Measurements from ENCODE around the gene YPEL2. TPM values are rescaled to one million over a fixed set of nuclear protein-coding genes. Genes with fewer than 3 reads are reported as not detected.
"Not testable (repeated sequence)": the region's sequence is repeated elsewhere in the genome, so short reads cannot be mapped to it uniquely, and the experiment has no call there.

Gene YPEL2
- total RNA-seq, 1 experiment from 2014 or later: 1.1 TPM

DNA sequence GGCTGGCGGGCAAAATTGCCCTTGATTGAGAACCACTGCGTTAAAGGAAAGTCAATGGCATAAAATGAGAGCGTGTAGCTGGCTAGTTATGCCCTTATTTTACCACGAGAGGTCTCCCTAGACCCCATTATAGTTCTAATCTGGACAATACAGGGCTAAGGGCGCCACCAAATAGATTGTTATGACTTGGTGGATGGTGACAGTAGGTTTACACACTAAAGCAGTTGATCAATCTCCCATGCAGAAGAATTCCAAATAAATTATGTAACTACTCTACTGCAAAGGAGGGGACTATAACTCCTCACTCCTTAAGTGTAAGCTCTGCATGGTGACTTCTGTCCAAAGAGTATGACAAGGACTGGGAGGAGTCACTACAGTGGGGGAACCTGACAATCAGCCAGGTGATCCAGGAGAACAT, 20.4 kb upstream of the YPEL2 start:
- no peaks in the 10 kb centered on the region for H3K36me3 ChIP-seq (ENCODE audit: control insufficient read depth, insufficient read depth, low read length)
- POLR2A ChIA-PET: interaction anchor here (0.6 kb wide), 1 partner anchor 26 kb away, joined by 5 read pairs; no protein-coding TSS in a partner anchor

DNA sequence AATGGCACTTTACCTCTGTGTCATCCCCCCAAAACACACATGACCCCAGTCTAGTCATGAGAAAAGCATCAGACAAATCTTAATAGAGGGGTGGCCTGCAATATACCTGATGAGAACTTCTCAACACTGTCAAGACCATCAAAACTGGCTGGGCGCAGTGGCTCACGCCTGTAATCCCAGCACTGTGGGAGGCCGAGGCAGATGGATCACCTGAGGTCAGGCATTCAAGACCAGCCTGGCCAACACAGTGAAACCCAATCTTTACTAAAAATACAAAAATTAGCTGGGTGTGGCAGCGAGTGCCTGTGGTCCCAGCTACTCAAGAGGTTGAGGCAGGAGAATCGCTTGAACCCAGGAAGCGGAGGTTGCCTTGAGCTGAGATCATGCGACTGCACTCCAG, 19.9 kb upstream of the YPEL2 start:
- H3K36me3 ChIP-seq (ENCODE audit: control insufficient read depth, insufficient read depth, low read length); DNase-seq (ENCODE audit: low read depth, low spot score); H3K27ac ChIP-seq (ENCODE audit: low read length); POLR2A ChIA-PET; H3K9me3 ChIP-seq (ENCODE audit: control insufficient read depth, insufficient read depth, low read depth, low read length); H3K27me3 ChIP-seq (ENCODE audit: control insufficient read depth, insufficient read depth, low read length); H3K4me3 ChIP-seq (ENCODE audit: low read depth in 2 of 2, low read length in 2 of 2); H3K4me1 ChIP-seq (ENCODE audit: control insufficient read depth, insufficient read depth, low read length); in situ Hi-C loops (cut with HindIII; ENCODE audit: low pct_unique_long_range_greater_than_20kb, low sequenced_read_pairs); ATAC-seq; BruUV-seq (replicated peaks): not testable (repeated sequence)
- CTCF ChIA-PET: interaction anchor here (0.7 kb wide), 1 partner anchor 90 kb away, joined by 7 read pairs; no protein-coding TSS in a partner anchor
- intact Hi-C loops (cut with micrococcal nuclease; ENCODE audit: unreplicated experiment): loop anchor here (2.0 kb wide), 1 partner anchor 129 kb away; no protein-coding TSS in a partner anchor

More for the DNA sequence above, 20.4 kb upstream of the YPEL2 start:
- ATAC-seq (peak; percentile 97), DNase-seq (ENCODE audit: low read depth, low spot score) (peak; percentile 41)
- Histone ChIP-seq H3K27ac (ENCODE audit: low read length) (no peak overlapping the region), H3K27me3 (ENCODE audit: control insufficient read depth, insufficient read depth, low read length) (no peaks in the 10 kb centered on the region), H3K4me3 (ENCODE audit: low read depth in 2 of 2, low read length in 2 of 2) (no peak overlapping the region), H3K4me1 (ENCODE audit: control insufficient read depth, insufficient read depth, low read length) (no peaks in the 10 kb centered on the region), H3K9me3 (ENCODE audit: control insufficient read depth, insufficient read depth, low read depth, low read length) (no peaks in the 10 kb centered on the region)
- in situ Hi-C loops (cut with HindIII; ENCODE audit: low pct_unique_long_range_greater_than_20kb, low sequenced_read_pairs): no loop called here
- CTCF ChIA-PET: interaction anchor here (0.6 to 0.7 kb wide), 3 partner anchors 90 to 524 kb away, joined by 3 to 9 read pairs (median 7); no protein-coding TSS in a partner anchor
- intact Hi-C loops (cut with micrococcal nuclease; ENCODE audit: unreplicated experiment): loop anchor here (2.0 kb wide), 1 partner anchor 130 kb away; no protein-coding TSS in a partner anchor
- TF ChIP-seq TCF7L2 (IDR thresholded peaks at IDR 0.05; ENCODE audit: low read depth, low read length): no peak
- TF ChIP-seq REST (IDR thresholded peaks at IDR 0.05; ENCODE audit: insufficient read depth in 1 of 2, low read depth in 2 of 2, low read length in 1 of 2): no peak
- TF ChIP-seq CTCF (IDR thresholded peaks at IDR 0.05): peak; percentile 78
- no TSS peak for BruUV-seq (replicated peaks)

DNA sequence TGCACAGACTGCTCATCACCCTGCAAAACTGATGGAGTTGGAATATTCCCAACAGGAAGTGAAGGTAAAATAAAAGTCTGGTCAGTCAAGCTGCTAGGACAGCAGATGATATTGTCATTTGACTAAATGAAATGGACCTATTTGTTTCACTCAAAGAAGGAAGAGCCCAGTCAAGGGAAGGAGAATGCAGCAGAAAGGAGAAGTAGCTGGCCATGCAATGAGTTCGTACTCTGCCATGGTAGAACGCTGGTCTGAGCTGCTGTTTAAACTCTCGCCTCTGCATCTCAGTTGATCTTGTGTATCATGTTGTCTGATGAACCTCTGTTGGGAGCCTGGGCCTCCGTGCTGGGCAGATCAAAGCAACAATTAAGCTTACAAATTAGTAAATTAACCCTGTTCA, 15.6 kb upstream of the YPEL2 start:
- intact Hi-C loops (cut with micrococcal nuclease; ENCODE audit: unreplicated experiment): no loop called here
- Histone ChIP-seq H3K9me3 (ENCODE audit: control insufficient read depth, insufficient read depth, low read depth, low read length) (no peaks in the 10 kb centered on the region), H3K4me3 (ENCODE audit: low read depth in 2 of 2, low read length in 2 of 2) (no peak overlapping the region), H3K4me1 (ENCODE audit: control insufficient read depth, insufficient read depth, low read length) (no peaks in the 10 kb centered on the region), H3K36me3 (ENCODE audit: control insufficient read depth, insufficient read depth, low read length) (no peaks in the 10 kb centered on the region), H3K27ac (ENCODE audit: low read length) (no peak overlapping the region), H3K27me3 (ENCODE audit: control insufficient read depth, insufficient read depth, low read length) (no peaks in the 10 kb centered on the region)
- TF ChIP-seq POLR2AphosphoS5 (IDR thresholded peaks at IDR 0.05; ENCODE audit: low read depth, low read length) (no peak), SIN3A (IDR thresholded peaks at IDR 0.05; ENCODE audit: borderline replicate concordance, insufficient read depth, low read depth, low read length) (no peak), TCF7L2 (IDR thresholded peaks at IDR 0.05; ENCODE audit: low read depth, low read length) (no peak), CTCF (IDR thresholded peaks at IDR 0.05) (no peak)
- ATAC-seq (no peak), DNase-seq (ENCODE audit: low read depth, low spot score) (no peak)
- in situ Hi-C loops (cut with HindIII; ENCODE audit: low pct_unique_long_range_greater_than_20kb, low sequenced_read_pairs): no loop called here
- no TSS peak for BruUV-seq (replicated peaks)
- ChIA-PET POLR2A (no interaction called here), CTCF (interaction anchor here (0.6 kb wide), 2 partner anchors 8 to 168 kb away, joined by 6 to 8 read pairs; no protein-coding TSS in a partner anchor)

Measured in Panc1 (cell line).